Nephron progenitor cell (in vitro differentiated cells): Measurements from ENCODE around the gene SENP7.

Source experiments
- DNase-seq: peaks from one replicate; pipeline ENCODE4 v3.0.0; 2021
- H3K27ac Mint-ChIP-seq: 2 replicates; pipeline ENCODE4 v1.8.0; 2021; ENCODE audit warnings: mild to moderate bottlenecking, moderate library complexity, mixed read lengths
- H3K27me3 Mint-ChIP-seq: 2 replicates; pipeline ENCODE4 v1.8.0; 2021; ENCODE audit warnings: mild to moderate bottlenecking, low read depth, mixed read lengths; ENCODE audit not compliant: poor library complexity
- H3K36me3 Mint-ChIP-seq: 2 replicates; pipeline ENCODE4 v1.8.0; 2021; ENCODE audit warnings: low read depth, mixed read lengths
- H3K4me1 Mint-ChIP-seq: 2 replicates; pipeline ENCODE4 v1.8.0; 2021; ENCODE audit warnings: mixed read lengths
- H3K4me3 Mint-ChIP-seq: 2 replicates; pipeline ENCODE4 v1.8.0; 2021; ENCODE audit warnings: mild to moderate bottlenecking, moderate library complexity, mixed read lengths
- H3K9me3 Mint-ChIP-seq: 2 replicates; pipeline ENCODE4 v1.8.0; 2021; ENCODE audit warnings: mild to moderate bottlenecking, moderate library complexity, mixed read lengths
- TF ChIP-seq, protein P1 (sequence below): fragments of 200-600 bp; sonication (generic); IDR thresholded peaks from 2 replicates; pipeline ENCODE4 v1.5.0; 2021; ENCODE audit warnings: antibody characterized with exemption

The SENP7 gene

DNA sequence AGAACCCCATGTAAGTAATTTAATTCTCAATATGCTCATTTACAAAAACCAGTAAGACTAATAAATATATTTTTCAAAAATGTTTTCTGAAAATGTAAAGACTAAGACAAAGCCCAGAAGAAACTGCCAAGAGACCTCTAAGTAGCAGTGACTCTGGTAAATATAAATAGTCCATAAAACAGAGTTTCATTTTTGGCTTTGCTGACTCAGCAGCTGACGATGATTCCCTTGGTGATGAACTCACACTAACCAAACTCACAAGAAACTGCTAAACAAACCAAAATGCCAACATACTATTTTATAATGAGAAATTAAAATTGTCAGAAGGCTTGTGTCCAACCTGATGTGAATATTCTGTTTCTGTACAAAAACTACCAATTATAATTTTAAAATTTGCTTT lies 161.2 kb downstream of the SENP7 start:
- Mint-ChIP-seq H3K27ac (no peak overlapping the region), H3K27me3 (no peaks in the 10 kb centered on the region), H3K9me3 (peaks cover 8% of the 10 kb centered on the region), H3K36me3 (peaks cover 26% of the 10 kb centered on the region), H3K4me3 (no peak overlapping the region), H3K4me1 (no peaks in the 10 kb centered on the region)
- no peak for DNase-seq
- TF ChIP-seq, protein P1, sequence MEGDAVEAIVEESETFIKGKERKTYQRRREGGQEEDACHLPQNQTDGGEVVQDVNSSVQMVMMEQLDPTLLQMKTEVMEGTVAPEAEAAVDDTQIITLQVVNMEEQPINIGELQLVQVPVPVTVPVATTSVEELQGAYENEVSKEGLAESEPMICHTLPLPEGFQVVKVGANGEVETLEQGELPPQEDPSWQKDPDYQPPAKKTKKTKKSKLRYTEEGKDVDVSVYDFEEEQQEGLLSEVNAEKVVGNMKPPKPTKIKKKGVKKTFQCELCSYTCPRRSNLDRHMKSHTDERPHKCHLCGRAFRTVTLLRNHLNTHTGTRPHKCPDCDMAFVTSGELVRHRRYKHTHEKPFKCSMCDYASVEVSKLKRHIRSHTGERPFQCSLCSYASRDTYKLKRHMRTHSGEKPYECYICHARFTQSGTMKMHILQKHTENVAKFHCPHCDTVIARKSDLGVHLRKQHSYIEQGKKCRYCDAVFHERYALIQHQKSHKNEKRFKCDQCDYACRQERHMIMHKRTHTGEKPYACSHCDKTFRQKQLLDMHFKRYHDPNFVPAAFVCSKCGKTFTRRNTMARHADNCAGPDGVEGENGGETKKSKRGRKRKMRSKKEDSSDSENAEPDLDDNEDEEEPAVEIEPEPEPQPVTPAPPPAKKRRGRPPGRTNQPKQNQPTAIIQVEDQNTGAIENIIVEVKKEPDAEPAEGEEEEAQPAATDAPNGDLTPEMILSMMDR: no peak

- H3K4me3 Mint-ChIP-seq: no peak overlapping the region
- no peaks in the 10 kb centered on the region for H3K9me3 Mint-ChIP-seq
- peaks cover 8% of the 10 kb centered on the region for H3K4me1 Mint-ChIP-seq
- peaks cover 30% of the 10 kb centered on the region for H3K36me3 Mint-ChIP-seq
- no peaks in the 10 kb centered on the region for H3K27me3 Mint-ChIP-seq
- no peak for DNase-seq
- TF ChIP-seq, protein P1: no peak
- H3K27ac Mint-ChIP-seq: no peak overlapping the region
Measured at GRCh38 chr3:101340591-101340990, 172.4 kb downstream of the SENP7 start.

GRCh38 chr3:101333883-101334282 lies 179.1 kb downstream of the SENP7 start:
- no peaks in the 10 kb centered on the region for H3K27me3 Mint-ChIP-seq
- H3K4me3 Mint-ChIP-seq: no peak overlapping the region
- peaks cover 8% of the 10 kb centered on the region for H3K4me1 Mint-ChIP-seq
- H3K36me3 Mint-ChIP-seq: peaks cover 19% of the 10 kb centered on the region
- no peaks in the 10 kb centered on the region for H3K9me3 Mint-ChIP-seq
- TF ChIP-seq, protein P1: no peak
- H3K27ac Mint-ChIP-seq: no peak overlapping the region
- DNase-seq: no peak

DNA sequence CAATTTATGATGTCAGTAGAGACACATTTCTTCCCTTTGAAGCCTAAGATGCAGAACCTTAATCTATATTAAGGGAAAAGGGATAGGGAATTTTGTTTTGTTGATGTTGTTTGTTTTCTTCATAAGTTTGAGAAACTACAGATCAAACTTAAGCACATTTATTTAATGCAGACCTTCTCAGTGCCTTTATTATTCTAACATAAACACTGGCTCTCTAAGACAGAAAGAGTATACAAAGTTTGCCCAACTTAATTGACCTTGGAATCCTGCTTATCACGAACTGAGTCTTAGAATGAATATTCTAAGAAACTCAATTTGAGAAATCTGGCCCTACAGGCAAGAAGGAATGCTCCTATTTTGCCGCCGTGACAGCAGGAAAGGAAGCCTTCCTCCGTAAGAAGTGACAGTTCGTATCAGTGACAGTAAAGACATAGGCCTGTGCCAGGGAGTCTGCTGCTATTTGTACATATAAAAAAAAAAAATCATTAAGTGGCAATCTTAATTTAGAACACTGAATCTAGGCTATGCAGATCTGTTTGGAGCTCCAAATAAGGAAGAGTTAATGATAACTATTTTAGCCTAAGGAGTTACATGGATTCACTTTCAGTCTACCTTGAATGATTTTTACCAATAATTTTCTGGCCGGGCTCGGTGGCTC lies 183.9 kb downstream of the SENP7 start:
- no peaks in the 10 kb centered on the region for H3K4me1 Mint-ChIP-seq
- TF ChIP-seq, protein P1: no peak
- no peak overlapping the region for H3K4me3 Mint-ChIP-seq
- DNase-seq: no peak
- peaks cover 27% of the 10 kb centered on the region for H3K36me3 Mint-ChIP-seq
- no peaks in the 10 kb centered on the region for H3K27me3 Mint-ChIP-seq
- no peak overlapping the region for H3K27ac Mint-ChIP-seq
- H3K9me3 Mint-ChIP-seq: no peaks in the 10 kb centered on the region

- DNase-seq: no peak
- Mint-ChIP-seq H3K9me3 (no peaks in the 10 kb centered on the region), H3K27ac (no peak overlapping the region), H3K4me3 (no peak overlapping the region), H3K27me3 (no peaks in the 10 kb centered on the region), H3K4me1 (no peaks in the 10 kb centered on the region), H3K36me3 (peaks cover 23% of the 10 kb centered on the region)
- TF ChIP-seq, protein P1: no peak
Measured at GRCh38 chr3:101325393-101326134, 187.4 kb downstream of the SENP7 start.
